Nephron progenitor cell (in vitro differentiated cells): ENCODE measurements around the gene SPDYE16.
"Not testable (repeated sequence)": the region's sequence is repeated elsewhere in the genome, so short reads cannot be mapped to it uniquely, and the experiment has no call there.

Source experiments
- DNase-seq: peaks from one replicate; pipeline ENCODE4 v3.0.0; 2021
- H3K27ac Mint-ChIP-seq: 2 replicates; pipeline ENCODE4 v1.8.0; 2021; ENCODE audit warnings: mild to moderate bottlenecking, moderate library complexity, mixed read lengths
- H3K27me3 Mint-ChIP-seq: 2 replicates; pipeline ENCODE4 v1.8.0; 2021; ENCODE audit warnings: mild to moderate bottlenecking, low read depth, mixed read lengths; ENCODE audit not compliant: poor library complexity
- H3K36me3 Mint-ChIP-seq: 2 replicates; pipeline ENCODE4 v1.8.0; 2021; ENCODE audit warnings: low read depth, mixed read lengths
- H3K4me1 Mint-ChIP-seq: 2 replicates; pipeline ENCODE4 v1.8.0; 2021; ENCODE audit warnings: mixed read lengths
- H3K4me3 Mint-ChIP-seq: 2 replicates; pipeline ENCODE4 v1.8.0; 2021; ENCODE audit warnings: mild to moderate bottlenecking, moderate library complexity, mixed read lengths
- H3K9me3 Mint-ChIP-seq: 2 replicates; pipeline ENCODE4 v1.8.0; 2021; ENCODE audit warnings: mild to moderate bottlenecking, moderate library complexity, mixed read lengths
- CTCF ChIP-seq: fragments of 200-600 bp; sonication (generic); IDR thresholded peaks from 2 replicates; pipeline ENCODE4 v1.5.0; 2021; ENCODE audit warnings: antibody characterized with exemption

Gene SPDYE16

DNA sequence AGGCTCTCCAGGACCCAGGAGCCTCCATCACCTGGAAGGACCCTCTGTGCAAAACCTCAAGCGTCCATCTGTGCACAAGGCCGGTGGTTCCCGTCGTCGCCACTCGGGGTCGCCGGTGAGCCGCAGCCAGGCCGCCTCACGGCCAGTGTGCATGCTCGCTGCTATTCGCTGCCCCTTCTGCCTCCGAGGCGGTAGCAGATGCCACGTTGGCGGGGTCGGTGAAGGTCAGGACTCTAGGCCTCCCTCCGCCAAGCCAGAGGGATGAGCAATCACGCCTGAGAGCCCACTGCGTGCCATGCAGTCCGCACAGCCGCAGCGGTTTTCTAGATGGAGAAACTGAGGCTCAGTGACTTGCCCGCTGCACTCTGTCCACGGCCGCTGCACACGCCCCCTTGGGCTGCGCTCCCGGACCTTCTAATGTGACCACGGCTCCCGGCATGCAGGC, 27.1 kb downstream of the SPDYE16 start:
- H3K27me3 Mint-ChIP-seq: no peaks in the 10 kb centered on the region
- TF ChIP-seq CTCF: no peak
- no peak for DNase-seq

DNA sequence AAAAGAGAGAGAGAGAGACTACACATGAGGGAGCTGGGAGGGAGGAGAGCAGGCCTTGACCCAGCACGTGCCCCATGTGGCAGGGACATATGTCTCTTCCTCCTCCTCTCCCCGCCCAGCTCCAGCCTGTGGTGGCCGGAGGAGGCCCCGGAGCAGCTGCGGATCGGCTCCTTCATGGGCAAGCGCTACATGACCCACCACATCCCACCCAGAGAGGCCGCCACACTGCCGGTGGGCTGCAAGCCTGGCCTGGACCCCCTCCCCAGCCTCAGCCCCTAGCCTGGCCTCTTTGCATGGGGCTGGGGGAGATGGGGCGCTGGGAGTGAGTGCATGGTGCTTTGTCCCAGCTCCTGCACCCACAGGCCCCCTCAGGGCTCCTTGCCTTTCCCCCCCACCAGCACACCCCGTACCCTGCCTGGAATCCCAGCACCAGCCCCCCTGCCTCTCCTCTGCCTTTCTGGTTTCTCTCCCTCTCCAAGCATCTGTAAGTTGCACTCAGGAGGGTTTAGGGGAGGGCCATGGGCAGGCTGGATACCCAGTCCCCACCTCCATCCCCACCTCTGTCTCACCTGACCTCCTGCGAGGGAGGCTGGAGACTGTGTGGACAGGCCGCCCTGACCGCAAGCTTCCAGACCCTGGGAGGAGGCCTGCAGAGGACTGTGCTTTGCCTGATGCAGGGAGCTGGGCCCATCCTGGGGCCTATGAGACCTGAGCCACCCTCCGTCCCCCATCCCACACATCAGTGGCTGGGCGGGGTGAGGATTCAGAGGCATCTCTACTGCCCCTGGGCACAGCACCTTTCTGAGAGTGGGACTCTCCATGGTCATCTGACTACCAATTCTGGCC, 27.9 kb downstream of the SPDYE16 start:
- no peaks in the 10 kb centered on the region for H3K4me1 Mint-ChIP-seq
- no peaks in the 10 kb centered on the region for H3K36me3 Mint-ChIP-seq
- DNase-seq: no peak
- no peaks in the 10 kb centered on the region for H3K9me3 Mint-ChIP-seq
- no peak for TF ChIP-seq CTCF
- no peak overlapping the region for H3K4me3 Mint-ChIP-seq
- H3K27ac Mint-ChIP-seq: peak overlapping the region; percentile 42
- no peaks in the 10 kb centered on the region for H3K27me3 Mint-ChIP-seq

More for the DNA sequence above, 27.1 kb downstream of the SPDYE16 start:
- H3K4me3 Mint-ChIP-seq: no peak overlapping the region
- H3K27ac Mint-ChIP-seq: no peak overlapping the region
- H3K4me1 Mint-ChIP-seq: no peaks in the 10 kb centered on the region
- H3K9me3 Mint-ChIP-seq: no peaks in the 10 kb centered on the region
- H3K36me3 Mint-ChIP-seq: no peaks in the 10 kb centered on the region

DNA sequence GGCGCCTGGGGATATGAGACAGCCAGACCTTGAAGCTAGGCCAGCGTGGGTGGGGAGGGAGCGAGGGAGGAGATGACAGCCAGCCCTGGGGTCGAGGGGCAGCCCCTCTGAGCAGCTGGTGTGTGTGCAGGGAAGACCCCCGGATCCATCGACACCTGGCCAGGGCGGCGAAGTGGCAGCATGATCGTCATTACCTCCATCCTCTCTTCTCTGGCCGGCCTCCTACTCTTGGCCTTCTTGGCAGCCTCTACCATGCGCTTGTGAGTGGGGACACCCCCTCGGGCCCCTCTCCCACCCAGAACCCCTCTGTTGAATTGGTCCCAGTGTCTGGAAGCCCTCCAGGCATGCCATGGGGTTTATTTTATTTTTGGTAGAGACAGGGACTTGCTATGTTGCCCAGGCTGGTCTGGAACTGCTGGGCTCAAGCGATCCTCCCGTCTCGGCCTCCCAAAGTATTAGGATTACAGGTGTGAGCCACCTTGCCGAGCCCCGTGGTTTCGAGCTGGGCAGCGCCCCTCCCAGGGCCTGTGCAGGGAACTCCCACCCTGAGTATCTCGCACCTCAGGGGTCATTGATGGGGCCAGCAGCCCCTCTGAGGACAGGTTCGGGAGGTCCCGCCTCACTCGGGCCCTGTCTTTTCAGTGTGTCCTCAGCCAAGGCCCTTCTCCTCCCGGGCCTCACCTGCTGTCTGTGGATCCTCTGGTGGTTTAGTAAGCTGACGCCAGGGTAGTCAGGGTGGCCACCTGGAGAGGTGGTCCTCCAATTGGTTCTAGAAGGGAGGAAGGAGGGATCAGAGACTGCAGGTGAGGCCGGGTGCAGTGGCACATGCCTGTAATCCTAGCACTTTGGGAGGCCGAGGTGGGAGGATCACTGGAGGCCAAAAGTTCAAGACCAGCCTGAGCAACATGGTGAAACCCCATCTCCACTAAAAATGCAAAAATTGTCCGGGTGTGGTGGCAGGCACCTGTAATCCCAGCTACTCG, 29.0 kb downstream of the SPDYE16 start:
- no peak for DNase-seq
- H3K4me3 Mint-ChIP-seq: no peak overlapping the region
- H3K27ac Mint-ChIP-seq: no peak overlapping the region
- TF ChIP-seq CTCF: no peak
- H3K4me1 Mint-ChIP-seq: peaks cover 4% of the 10 kb centered on the region
- H3K27me3 Mint-ChIP-seq: no peaks in the 10 kb centered on the region
- H3K36me3 Mint-ChIP-seq: no peaks in the 10 kb centered on the region
- no peaks in the 10 kb centered on the region for H3K9me3 Mint-ChIP-seq

DNA sequence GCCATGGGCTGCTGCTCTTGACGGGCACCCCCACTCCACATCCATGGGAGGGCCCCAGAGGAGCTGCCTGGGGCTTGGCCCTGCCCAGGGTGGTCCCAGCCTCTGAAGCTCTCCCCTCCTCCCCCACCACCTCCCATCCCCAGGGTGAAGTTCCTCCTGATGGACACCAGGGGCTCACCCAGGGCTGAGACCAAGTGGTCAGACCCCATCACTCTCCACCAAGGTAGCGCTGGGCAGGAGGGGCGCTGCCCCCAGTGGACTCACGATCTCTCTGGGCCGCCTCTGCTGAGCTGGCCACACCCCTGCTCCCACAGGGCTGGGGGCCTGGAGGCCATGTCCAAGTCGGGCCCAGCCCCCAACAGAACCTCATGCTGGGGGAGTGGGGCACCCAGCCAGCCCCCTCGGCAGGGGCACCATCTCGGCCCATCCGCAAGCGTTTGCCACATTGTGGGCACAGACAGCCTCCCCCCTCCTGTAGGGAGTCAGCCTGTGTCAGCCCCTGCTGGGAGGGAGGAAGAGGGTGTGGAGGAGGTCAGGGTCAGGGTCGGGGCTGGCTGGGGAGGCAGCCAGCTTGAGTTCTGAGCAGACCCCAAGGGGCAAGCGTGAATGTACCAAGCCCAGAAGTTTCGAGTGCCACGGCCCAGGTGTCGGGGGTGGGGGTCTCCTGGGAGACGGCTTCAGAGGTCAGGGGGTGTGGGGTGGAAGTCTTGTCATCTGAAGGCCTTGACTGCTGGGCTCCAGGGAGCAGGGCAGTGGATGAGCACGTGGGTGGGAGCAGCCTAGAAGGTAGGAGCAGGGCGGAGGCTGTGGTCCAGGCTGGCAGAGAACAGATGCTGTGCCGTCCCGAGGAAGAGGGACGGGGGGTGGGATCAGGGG, 29.9 kb downstream of the SPDYE16 start:
- TF ChIP-seq CTCF: peak; percentile 43
- Mint-ChIP-seq H3K27me3 (no peaks in the 10 kb centered on the region), H3K27ac (no peak overlapping the region), H3K9me3 (no peaks in the 10 kb centered on the region), H3K36me3 (no peaks in the 10 kb centered on the region), H3K4me3 (no peak overlapping the region), H3K4me1 (peaks cover 4% of the 10 kb centered on the region)
- peak; percentile 48 for DNase-seq

- not testable (repeated sequence) for H3K4me1 Mint-ChIP-seq, H3K4me3 Mint-ChIP-seq, H3K27me3 Mint-ChIP-seq, H3K9me3 Mint-ChIP-seq, H3K36me3 Mint-ChIP-seq, H3K27ac Mint-ChIP-seq, DNase-seq
These were observed 30.9 kb downstream of the SPDYE16 start for GRCh38 chr7:76511911-76512885.

DNA sequence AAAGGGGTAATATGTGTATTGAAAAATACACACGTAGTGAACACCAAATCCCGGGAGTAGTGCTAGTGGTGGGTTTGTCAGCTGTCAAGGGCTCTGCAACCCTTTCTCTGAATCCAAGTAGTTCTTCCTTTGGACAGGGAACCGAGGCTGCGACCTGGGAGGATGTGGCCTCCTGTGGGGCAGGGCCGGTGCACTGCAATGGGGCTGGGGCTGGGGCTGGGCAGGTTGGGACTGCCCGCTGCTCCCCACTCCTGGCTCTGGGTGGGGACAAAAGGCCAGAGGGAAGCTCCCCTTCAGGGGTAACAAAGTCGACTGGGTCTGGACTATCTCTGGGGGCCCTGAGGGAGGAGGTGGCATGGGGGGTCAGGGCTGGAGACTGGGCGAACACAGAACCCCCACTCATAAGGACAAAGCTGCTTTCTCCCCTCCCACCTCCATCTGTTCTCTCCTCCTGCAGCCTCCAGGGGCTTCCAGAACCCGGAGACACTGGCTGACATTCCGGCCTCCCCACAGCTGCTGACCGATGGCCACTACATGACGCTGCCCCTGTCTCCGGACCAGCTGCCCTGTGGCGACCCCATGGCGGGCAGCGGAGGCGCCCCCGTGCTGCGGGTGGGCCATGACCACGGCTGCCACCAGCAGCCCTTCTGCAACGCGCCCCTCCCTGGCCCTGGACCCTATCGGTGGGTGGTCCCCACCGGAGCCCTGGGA, 31.7 kb downstream of the SPDYE16 start:
- H3K9me3 Mint-ChIP-seq, H3K27me3 Mint-ChIP-seq, H3K36me3 Mint-ChIP-seq, H3K27ac Mint-ChIP-seq, H3K4me3 Mint-ChIP-seq, H3K4me1 Mint-ChIP-seq, DNase-seq: not testable (repeated sequence)
